ENCODE results near the gene SIK3. TPM values are rescaled to one million over a fixed set of nuclear protein-coding genes. Genes with fewer than 3 reads are reported as not detected.
"Not testable (repeated sequence)": the region's sequence is repeated elsewhere in the genome, so short reads cannot be mapped to it uniquely, and the experiment has no call there.

Gene SIK3
- total RNA-seq, 1 experiment from 2014 or later, result 4.1 TPM

- Histone ChIP-seq H3K36me3 (no peaks in the 10 kb centered on the region), H3K4me3 (no peak overlapping the region), H3K9me3 (no peaks in the 10 kb centered on the region), H3K27me3 (no peaks in the 10 kb centered on the region)
- no peak for DNase-seq
These were observed 29.8 kb downstream of the SIK3 start for GRCh38 chr11:117068303-117068860.

DNA sequence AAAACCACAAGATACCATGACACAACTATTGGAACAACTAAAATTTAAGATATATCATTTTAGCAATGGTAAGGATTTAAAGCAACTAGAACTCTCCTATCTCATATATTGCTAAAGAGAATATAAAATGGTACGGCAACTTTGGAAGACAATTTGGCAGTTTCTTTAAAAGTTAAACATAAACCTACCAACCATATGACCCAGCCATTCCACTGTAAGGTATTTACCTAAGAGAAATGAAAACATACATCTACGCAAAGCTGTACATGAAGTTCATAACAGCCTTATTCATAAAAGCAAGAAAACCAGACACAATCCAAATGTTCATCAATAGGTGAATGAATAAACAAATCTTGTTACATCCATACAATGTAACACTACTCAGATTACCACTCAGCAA lies 31.3 kb downstream of the SIK3 start:
- no peaks in the 10 kb centered on the region for H3K27me3 ChIP-seq
- no peak for DNase-seq

GRCh38 chr11:117064275-117064674 lies 34.0 kb downstream of the SIK3 start:
- no peak for DNase-seq

More for the DNA sequence above, 31.3 kb downstream of the SIK3 start:
- Histone ChIP-seq H3K9me3 (no peaks in the 10 kb centered on the region), H3K4me3 (no peak overlapping the region), H3K36me3 (no peaks in the 10 kb centered on the region)

GRCh38 chr11:117062498-117062897 lies 35.7 kb downstream of the SIK3 start:
- no peak for DNase-seq
- no peak overlapping the region for H3K4me3 ChIP-seq
- no peaks in the 10 kb centered on the region for H3K9me3 ChIP-seq
- H3K36me3 ChIP-seq, result no peaks in the 10 kb centered on the region
- H3K27me3 ChIP-seq, result no peaks in the 10 kb centered on the region

More at GRCh38 chr11:117064275-117064674, 34.0 kb downstream of the SIK3 start:
- H3K4me3 ChIP-seq, result no peak overlapping the region
- H3K36me3 ChIP-seq, result no peaks in the 10 kb centered on the region
- H3K27me3 ChIP-seq, result no peaks in the 10 kb centered on the region
- no peaks in the 10 kb centered on the region for H3K9me3 ChIP-seq

GRCh38 chr11:117061256-117061655 lies 37.0 kb downstream of the SIK3 start:
- no peaks in the 10 kb centered on the region for H3K9me3 ChIP-seq
- no peak overlapping the region for H3K4me3 ChIP-seq
- no peaks in the 10 kb centered on the region for H3K27me3 ChIP-seq
- H3K36me3 ChIP-seq, result no peaks in the 10 kb centered on the region
- no peak for DNase-seq

DNA sequence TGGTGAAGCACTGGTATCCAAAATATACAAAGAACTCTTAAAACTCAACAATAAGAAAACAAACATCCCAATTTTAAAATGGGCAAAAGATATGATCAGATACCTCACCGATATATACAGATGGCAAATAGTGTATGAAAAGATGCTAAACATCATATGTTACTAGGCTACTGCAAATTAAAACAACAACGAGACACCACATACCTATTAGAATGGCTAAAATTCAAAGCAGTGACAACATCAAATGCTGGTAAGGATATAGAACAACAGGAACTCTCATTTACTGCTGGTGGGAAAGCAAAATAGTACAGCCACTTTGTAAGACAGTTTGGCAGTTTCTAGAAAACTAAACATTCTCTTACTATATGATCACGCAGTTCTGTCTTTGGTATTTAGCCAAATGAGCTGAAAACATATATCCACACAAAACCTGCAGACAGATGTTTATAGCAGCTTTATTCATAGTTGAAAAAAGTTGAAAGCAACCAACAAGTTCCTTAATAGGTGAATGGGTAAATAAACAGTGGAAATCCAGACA lies 38.5 kb downstream of the SIK3 start:
- no peaks in the 10 kb centered on the region for H3K9me3 ChIP-seq
- no peak overlapping the region for H3K4me3 ChIP-seq
- DNase-seq, result no peak
- no peaks in the 10 kb centered on the region for H3K27me3 ChIP-seq
- H3K36me3 ChIP-seq, result no peaks in the 10 kb centered on the region; the same call in 1 of the 2 replicates

DNA sequence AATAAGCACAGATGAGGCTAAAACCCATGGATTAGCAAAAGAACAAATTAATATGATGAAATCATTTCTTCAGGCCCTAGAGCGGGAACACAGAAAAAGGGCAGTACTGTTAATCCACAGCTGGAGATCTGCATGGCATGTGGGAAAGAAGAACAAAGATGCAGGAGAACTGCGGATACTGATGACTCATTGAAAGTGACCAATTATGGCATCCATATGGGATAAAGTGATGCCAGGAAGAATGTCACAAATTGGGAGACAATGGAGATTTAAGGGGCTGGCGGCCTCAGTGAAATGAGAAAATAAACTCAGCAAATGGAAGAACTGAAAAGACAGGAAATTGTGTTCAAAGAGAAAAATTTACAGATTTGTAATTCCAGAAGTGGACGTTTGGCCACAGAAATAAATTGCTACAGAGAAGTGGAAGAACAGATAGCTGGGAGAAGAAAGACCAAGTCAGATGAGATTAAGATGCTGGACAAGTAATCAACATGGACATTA lies 39.4 kb downstream of the SIK3 start:
- no peaks in the 10 kb centered on the region for H3K27me3 ChIP-seq
- no peaks in the 10 kb centered on the region; the same call in 1 of the 2 replicates for H3K36me3 ChIP-seq
- no peaks in the 10 kb centered on the region for H3K9me3 ChIP-seq
- H3K4me3 ChIP-seq, result no peak overlapping the region
- DNase-seq, result no peak

GRCh38 chr11:117057727-117058126 lies 40.5 kb downstream of the SIK3 start:
- DNase-seq, result no peak
- Histone ChIP-seq H3K9me3 (no peaks in the 10 kb centered on the region), H3K36me3 (no peaks in the 10 kb centered on the region; the same call in 1 of the 2 replicates), H3K4me3 (no peak overlapping the region), H3K27me3 (no peaks in the 10 kb centered on the region)

DNA sequence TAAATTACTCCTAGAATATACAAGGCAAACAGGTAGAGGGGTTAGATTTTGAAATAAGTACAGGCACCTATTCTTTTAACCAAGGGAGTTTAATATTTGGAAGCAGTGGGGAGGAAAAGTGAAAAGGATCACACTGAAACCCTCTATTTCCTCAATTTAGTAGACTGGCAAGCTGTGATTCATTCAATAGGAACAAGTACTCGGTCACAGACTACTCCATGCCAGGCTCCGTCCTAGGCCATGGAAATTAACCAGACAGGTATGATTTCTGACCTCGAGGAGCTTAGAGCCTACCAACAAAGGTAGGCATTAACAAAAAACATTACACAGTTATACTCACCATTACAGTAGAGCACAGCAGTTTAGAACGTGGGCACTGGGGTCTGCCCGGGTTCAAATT lies 40.9 kb downstream of the SIK3 start:
- DNase-seq, result no peak
- H3K36me3 ChIP-seq, result no peaks in the 10 kb centered on the region; the same call in 1 of the 2 replicates
- no peaks in the 10 kb centered on the region for H3K9me3 ChIP-seq
- H3K4me3 ChIP-seq, result no peak overlapping the region
- no peaks in the 10 kb centered on the region for H3K27me3 ChIP-seq

GRCh38 chr11:117055469-117055868 lies 42.8 kb downstream of the SIK3 start:
- no peaks in the 10 kb centered on the region for H3K27me3 ChIP-seq
- no peaks in the 10 kb centered on the region; the same call in 1 of the 2 replicates for H3K36me3 ChIP-seq
- no peak for DNase-seq
- H3K9me3 ChIP-seq, result no peaks in the 10 kb centered on the region
- no peak overlapping the region for H3K4me3 ChIP-seq

DNA sequence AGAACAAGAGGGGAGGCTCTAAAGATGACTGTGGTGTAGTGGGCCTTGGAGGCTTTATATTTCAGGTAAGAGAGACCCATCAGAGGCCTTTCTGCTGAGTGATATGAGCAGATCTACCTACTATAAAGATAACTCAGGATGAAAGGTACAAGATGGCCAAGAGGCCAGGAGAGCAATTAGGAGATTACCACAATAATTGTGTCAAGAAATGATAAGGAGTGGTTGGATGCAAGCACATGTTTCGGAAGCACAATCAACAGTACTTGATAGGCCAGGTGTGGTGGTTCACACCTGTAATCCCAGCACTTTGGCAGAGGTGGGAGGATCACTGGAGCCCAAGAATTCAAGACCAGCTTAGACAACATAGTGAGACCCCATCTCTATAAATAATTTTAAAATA lies 43.8 kb downstream of the SIK3 start:
- H3K27me3 ChIP-seq, result no peaks in the 10 kb centered on the region

GRCh38 chr11:117052196-117053149 lies 45.8 kb downstream of the SIK3 start:
- no peak for DNase-seq
- no peaks in the 10 kb centered on the region for H3K9me3 ChIP-seq
- H3K36me3 ChIP-seq, result no peaks in the 10 kb centered on the region; the same call in 1 of the 2 replicates
- no peak overlapping the region for H3K4me3 ChIP-seq
- no peaks in the 10 kb centered on the region for H3K27me3 ChIP-seq

More for the DNA sequence above, 43.8 kb downstream of the SIK3 start:
- Histone ChIP-seq H3K9me3 (no peaks in the 10 kb centered on the region), H3K4me3 (no peak overlapping the region), H3K36me3 (no peaks in the 10 kb centered on the region; the same call in 1 of the 2 replicates)
- DNase-seq, result no peak

DNA sequence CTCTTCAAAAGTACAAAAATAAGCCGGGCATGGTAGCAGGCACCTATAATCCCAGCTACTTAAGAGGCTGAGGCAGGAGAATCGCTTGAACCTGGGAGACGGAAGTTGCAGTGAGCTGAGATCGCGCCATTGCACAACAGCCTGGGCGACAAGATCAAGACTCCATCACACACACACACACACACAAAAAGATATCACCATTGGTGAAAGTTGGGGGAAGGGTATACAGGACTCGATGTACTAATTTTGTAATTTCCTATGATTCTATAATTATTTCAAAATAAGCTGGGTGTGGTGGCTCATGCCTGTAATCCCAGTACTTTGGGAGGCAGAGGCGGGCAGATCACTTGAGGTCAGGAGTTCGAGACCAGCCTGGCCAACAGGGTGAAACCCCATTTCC lies 48.1 kb downstream of the SIK3 start:
- not testable (repeated sequence) for H3K27me3 ChIP-seq, H3K4me3 ChIP-seq, H3K36me3 ChIP-seq, H3K9me3 ChIP-seq, DNase-seq

- not testable (repeated sequence) for H3K27me3 ChIP-seq, DNase-seq, H3K9me3 ChIP-seq, H3K4me3 ChIP-seq, H3K36me3 ChIP-seq
These were observed 51.6 kb downstream of the SIK3 start for GRCh38 chr11:117046627-117047026.

DNA sequence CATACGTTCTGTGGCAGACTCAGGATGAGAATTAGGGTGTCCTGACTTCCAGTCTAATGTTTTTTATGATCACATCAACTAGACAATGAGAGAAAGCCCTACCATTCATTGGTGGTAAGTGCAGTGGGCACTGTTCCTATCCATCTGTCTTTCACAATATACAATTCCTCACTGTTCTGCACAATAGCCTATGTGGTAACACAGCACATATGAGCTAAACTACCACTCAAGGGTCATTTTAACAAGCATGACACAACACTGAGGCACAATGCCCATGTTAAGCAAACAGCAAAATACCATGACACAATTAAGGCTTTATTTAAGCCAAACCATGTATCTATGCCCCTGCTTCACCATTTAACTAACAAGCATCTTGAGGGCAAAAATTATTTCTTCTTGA lies 52.3 kb downstream of the SIK3 start:
- no peak overlapping the region for H3K4me3 ChIP-seq
- H3K36me3 ChIP-seq, result no peaks in the 10 kb centered on the region
- DNase-seq, result peak; percentile 9
- no peaks in the 10 kb centered on the region for H3K9me3 ChIP-seq
- H3K27me3 ChIP-seq, result no peaks in the 10 kb centered on the region

DNA sequence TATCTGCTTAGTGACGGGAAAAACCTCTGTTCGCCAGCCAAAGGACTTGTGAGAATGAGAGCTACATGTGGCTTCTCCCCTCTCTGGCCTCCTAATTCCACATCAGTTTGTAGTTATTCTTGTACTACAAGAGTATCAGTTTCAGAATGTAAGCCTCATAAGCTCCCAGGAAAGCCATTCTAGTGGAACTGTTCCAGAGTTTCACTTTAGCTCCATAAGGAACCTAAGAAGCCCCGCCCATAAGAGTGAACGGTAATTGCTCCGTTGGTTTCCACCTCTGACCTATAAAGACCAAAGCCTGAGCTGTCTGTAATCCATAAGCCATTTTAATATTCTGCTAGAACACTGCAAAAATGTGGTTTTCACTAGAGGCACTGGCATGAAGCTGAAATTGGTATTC lies 53.0 kb downstream of the SIK3 start:
- Histone ChIP-seq H3K9me3 (no peaks in the 10 kb centered on the region), H3K36me3 (no peaks in the 10 kb centered on the region), H3K27me3 (no peaks in the 10 kb centered on the region), H3K4me3 (no peak overlapping the region)
- peak; percentile 27 for DNase-seq

- DNase-seq, result no peak
- no peaks in the 10 kb centered on the region for H3K9me3 ChIP-seq
- H3K4me3 ChIP-seq, result no peak overlapping the region
- H3K36me3 ChIP-seq, result no peaks in the 10 kb centered on the region
- no peaks in the 10 kb centered on the region for H3K27me3 ChIP-seq
These were observed 53.8 kb downstream of the SIK3 start for GRCh38 chr11:117044287-117045035.
